Esophagus squamous epithelium (tissue), 5 donors: ENCODE results near the gene GRK5. TPM values are rescaled to one million over a fixed set of nuclear protein-coding genes. Genes with fewer than 3 reads are reported as not detected.
A peak's percentile ranks its signal among the peaks of the same experiment; 100 is the strongest.

Experiments
- DNase-seq: peaks from one replicate; lab custom pipeline; 2025; lab: John Stamatoyannopoulos, UW
- H3K27ac ChIP-seq, 4 donors: fragments of 200-600 bp; sonication (generic); one replicate each; pipeline ENCODE4 v1.5.1; 2016 to 2019; ENCODE audit warnings: mild to moderate bottlenecking in 1 of 4
- H3K27me3 ChIP-seq, 4 donors: fragments of 200-600 bp; sonication (generic); 1 replicate in 3 of 4; 2 replicates in 1 of 4; pipeline versions ENCODE4 v1.5.1 to v1.6.0; 2017 to 2021; ENCODE audit warnings: antibody characterized with exemption in 1 of 4
- H3K36me3 ChIP-seq, 3 donors: fragments of 200-600 bp; sonication (generic); one replicate each; pipeline ENCODE4 v1.5.1; 2016 to 2019
- H3K4me1 ChIP-seq, 3 donors: fragments of 200-600 bp; sonication (generic); one replicate each; pipeline ENCODE4 v1.5.1; 2017 to 2019
- H3K4me3 ChIP-seq, 4 donors: fragments of 200-600 bp; sonication (generic); 1 replicate in 3 of 4; 2 replicates in 1 of 4; pipeline ENCODE4 v1.5.1; 2016 to 2019; ENCODE audit warnings: mild to moderate bottlenecking in 2 of 4, moderate library complexity in 1 of 4
- H3K9me3 ChIP-seq, 3 donors: fragments of 200-600 bp; sonication (generic); one replicate each; pipeline ENCODE4 v1.5.1; 2016 to 2019
- POLR2A ChIP-seq, 4 donors: fragments of 450-650 bp; IDR thresholded peaks; one replicate each; pipeline ENCODE4 v1.6.1; 2017; ENCODE audit warnings: antibody characterized with exemption in 4 of 4, mild to moderate bottlenecking in 4 of 4, moderate library complexity in 3 of 4
- WGBS, 2 donors: methylation state at CpG; one replicate each; pipeline ENCODE4 v1.1.5; 2018; 5-methylcytosine and 5-hydroxymethylcytosine counted together
- intact Hi-C: fragments of 100-400 bp; cut with DNase I; formaldehyde crosslinking; loops from one replicate; pipeline ENCODE4 v1.15.0; 2022
- total RNA-seq, 4 donors: library from RNA; depleted of rRNA; stranded (reverse); fragments of >200 nt; gene quantifications; one replicate each; pipeline ENCODE4 v1.1.0, GENCODE V29; 2016
- TF ChIP-seq, protein P1 (sequence below), 6 experiments: fragments of 450-650 bp in 4 of 6; fragments of 200-600 bp in 2 of 6; sonication (generic) in 2 of 6; IDR thresholded peaks; one replicate each; pipeline ENCODE4 v1.5.1; 2016 to 2019; ENCODE audit warnings: antibody characterized with exemption in 6 of 6, mild to moderate bottlenecking in 4 of 6, moderate library complexity in 4 of 6
- donor health status: DM: yes; HTN: yes; CAD: no.

Gene GRK5
- total RNA-seq, 4 donors from 2014 or later, result 2.4 to 18.9 (median 6.3) TPM

- 61 to 66% methylated on average over 5 to 10 of the region's 12 CpGs for WGBS, 2 donors
- no peaks in the 10 kb centered on the region for H3K36me3 ChIP-seq
- intact Hi-C loops, result no loop called here
- H3K9me3 ChIP-seq, result no peaks in the 10 kb centered on the region
- peaks cover 17 to 86% (median 30%) of the 10 kb centered on the region in 3 donors for H3K4me1 ChIP-seq
- H3K27ac ChIP-seq, result peak overlapping the region in 3 of 4 donors; percentile 18 to 89 (median 42)
- no peak overlapping the region for H3K4me3 ChIP-seq
- no peaks in the 10 kb centered on the region for H3K27me3 ChIP-seq
- DNase-seq, result no peak
- TF ChIP-seq, protein P1, sequence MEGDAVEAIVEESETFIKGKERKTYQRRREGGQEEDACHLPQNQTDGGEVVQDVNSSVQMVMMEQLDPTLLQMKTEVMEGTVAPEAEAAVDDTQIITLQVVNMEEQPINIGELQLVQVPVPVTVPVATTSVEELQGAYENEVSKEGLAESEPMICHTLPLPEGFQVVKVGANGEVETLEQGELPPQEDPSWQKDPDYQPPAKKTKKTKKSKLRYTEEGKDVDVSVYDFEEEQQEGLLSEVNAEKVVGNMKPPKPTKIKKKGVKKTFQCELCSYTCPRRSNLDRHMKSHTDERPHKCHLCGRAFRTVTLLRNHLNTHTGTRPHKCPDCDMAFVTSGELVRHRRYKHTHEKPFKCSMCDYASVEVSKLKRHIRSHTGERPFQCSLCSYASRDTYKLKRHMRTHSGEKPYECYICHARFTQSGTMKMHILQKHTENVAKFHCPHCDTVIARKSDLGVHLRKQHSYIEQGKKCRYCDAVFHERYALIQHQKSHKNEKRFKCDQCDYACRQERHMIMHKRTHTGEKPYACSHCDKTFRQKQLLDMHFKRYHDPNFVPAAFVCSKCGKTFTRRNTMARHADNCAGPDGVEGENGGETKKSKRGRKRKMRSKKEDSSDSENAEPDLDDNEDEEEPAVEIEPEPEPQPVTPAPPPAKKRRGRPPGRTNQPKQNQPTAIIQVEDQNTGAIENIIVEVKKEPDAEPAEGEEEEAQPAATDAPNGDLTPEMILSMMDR (IDR thresholded peaks at IDR 0.05), result no peak
- no peak for TF ChIP-seq POLR2A (IDR thresholded peaks at IDR 0.05)
Measured at GRCh38 chr10:119365773-119366599, 158.6 kb downstream of the GRK5 start.

- TF ChIP-seq, protein P1 (IDR thresholded peaks at IDR 0.05), result no peak
- no peak for TF ChIP-seq POLR2A (IDR thresholded peaks at IDR 0.05)
- no peaks in the 10 kb centered on the region for H3K9me3 ChIP-seq
- no peaks in the 10 kb centered on the region for H3K36me3 ChIP-seq
- intact Hi-C loops, result no loop called here
- peak overlapping the region in 3 of 4 donors; percentile 72 to 89 (median 88) for H3K27ac ChIP-seq
- WGBS, 2 donors, result 95 to 96% methylated on average over 4 to 5 of the region's 21 CpGs
- H3K27me3 ChIP-seq, result no peaks in the 10 kb centered on the region
- DNase-seq, result no peak
- peaks cover 17 to 81% (median 35%) of the 10 kb centered on the region in 3 donors for H3K4me1 ChIP-seq
- no peak overlapping the region for H3K4me3 ChIP-seq
Measured at GRCh38 chr10:119367841-119368549, 160.6 kb downstream of the GRK5 start.

GRCh38 chr10:119368581-119368980 is 161.2 kb downstream of the GRK5 start:
- peak overlapping the region in 3 of 4 donors; percentile 72 to 89 (median 88) for H3K27ac ChIP-seq
- peaks cover 17 to 81% (median 35%) of the 10 kb centered on the region in 3 donors for H3K4me1 ChIP-seq
- no peak for DNase-seq
- H3K36me3 ChIP-seq, result no peaks in the 10 kb centered on the region
- no peaks in the 10 kb centered on the region for H3K27me3 ChIP-seq
- no peak overlapping the region for H3K4me3 ChIP-seq
- no peaks in the 10 kb centered on the region for H3K9me3 ChIP-seq
- 64 to 96% methylated on average over 4 of the region's 8 CpGs for WGBS, 2 donors
- intact Hi-C loops, result no loop called here
- TF ChIP-seq, protein P1 (IDR thresholded peaks at IDR 0.05), result no peak
- no peak for TF ChIP-seq POLR2A (IDR thresholded peaks at IDR 0.05)

- H3K27ac ChIP-seq, result peak overlapping the region; percentile 62 to 89 (median 80)
- TF ChIP-seq, protein P1 (IDR thresholded peaks at IDR 0.05), result no peak
- TF ChIP-seq POLR2A (IDR thresholded peaks at IDR 0.05), result no peak
- no peaks in the 10 kb centered on the region for H3K9me3 ChIP-seq
- H3K4me1 ChIP-seq, result peaks cover 17 to 78% (median 35%) of the 10 kb centered on the region in 3 donors
- DNase-seq, result no peak
- intact Hi-C loops, result no loop called here
- 70% methylated on average over 16 to 19 of the region's 21 CpGs for WGBS, 2 donors
- no peaks in the 10 kb centered on the region for H3K27me3 ChIP-seq
- H3K4me3 ChIP-seq, result peak overlapping the region in 1 of 4 donors; percentile 37
- H3K36me3 ChIP-seq, result no peaks in the 10 kb centered on the region
Measured at GRCh38 chr10:119368991-119369869, 161.9 kb downstream of the GRK5 start.
